HEK293 (cell line): ENCODE measurements around the gene MCF2L.

Experiments
- CTCF ChIA-PET: fragments of 350-600 bp; formaldehyde crosslinking; extraction: SDS; loops from one replicate; lab custom pipeline; 2021; ENCODE audit warnings: antibody characterized with exemption; lab: Yijun Ruan, JAX
- POLR2A ChIA-PET: fragments of 300-600 bp; formaldehyde crosslinking; extraction: SDS; loops from one replicate; lab custom pipeline; 2020; ENCODE audit warnings: antibody characterized with exemption, inconsistent platforms; lab: Yijun Ruan, JAX
- H3K27ac ChIP-seq: fragments of 200-500 bp; sonication (Bioruptor generic); 2 replicates; pipeline ENCODE4 v1.5.1; 2014; ENCODE audit warnings: low read depth, low read length, control low read depth, inconsistent platforms; ENCODE audit errors: extremely low read depth
- H3K36me3 ChIP-seq, 2 experiments: fragments of 200-500 bp in 1 of 2; sonication (Bioruptor generic) in 1 of 2; 1 replicate in 1 of 2; 2 replicates in 1 of 2; pipeline ENCODE4 v1.5.1; 2014 to 2017; ENCODE audit warnings: inconsistent platforms in 2 of 2, low read length in 2 of 2; ENCODE audit not compliant: control insufficient read depth in 2 of 2, insufficient read depth in 1 of 2
- H3K4me1 ChIP-seq: fragments of 200-500 bp; sonication (Bioruptor generic); 2 replicates; pipeline ENCODE4 v1.5.1; 2014; ENCODE audit warnings: mild to moderate bottlenecking, low read length, inconsistent platforms; ENCODE audit not compliant: control insufficient read depth, insufficient read depth
- H3K4me3 ChIP-seq: 2 replicates; pipeline ENCODE4 v1.5.1; 2011; ENCODE audit warnings: low read depth, mild to moderate bottlenecking, control low read depth, low read length, moderate library complexity
- H3K9me3 ChIP-seq: fragments of 200-500 bp; sonication (Bioruptor generic); 2 replicates; pipeline ENCODE4 v1.5.1; 2014; ENCODE audit warnings: low read depth, low read length, inconsistent platforms; ENCODE audit not compliant: control insufficient read depth, insufficient read depth
- BCL11B ChIP-seq: fragments of 450-650 bp; formaldehyde crosslinking; IDR thresholded peaks from 2 replicates; pipeline ENCODE4 v1.5.1; 2016; ENCODE audit warnings: low read depth, missing biosample characterization, missing genetic modification characterization
- HIC1 ChIP-seq: fragments of 450-650 bp; formaldehyde crosslinking; IDR thresholded peaks from 2 replicates; pipeline ENCODE4 v1.5.1; 2016; ENCODE audit warnings: missing biosample characterization, missing genetic modification characterization
- HOXD13 ChIP-seq: sonication (generic); formaldehyde crosslinking; IDR thresholded peaks from 2 replicates; pipeline ENCODE4 v1.8.0; 2022; ENCODE audit warnings: missing genetic modification reagents, borderline replicate concordance
- KLF8 ChIP-seq: fragments of 450-650 bp; formaldehyde crosslinking; IDR thresholded peaks from 2 replicates; pipeline ENCODE4 v1.5.1; 2016; ENCODE audit warnings: missing biosample characterization, missing genetic modification characterization
- KLF9 ChIP-seq: fragments of 450-650 bp; formaldehyde crosslinking; IDR thresholded peaks from 2 replicates; pipeline ENCODE4 v1.5.1; 2016; ENCODE audit warnings: missing biosample characterization, missing genetic modification characterization, low read depth
- SCRT2 ChIP-seq: fragments of 450-650 bp; formaldehyde crosslinking; IDR thresholded peaks from 2 replicates; pipeline ENCODE4 v1.5.1; 2016; ENCODE audit warnings: missing biosample characterization, missing genetic modification characterization
- YY2 ChIP-seq: fragments of 450-650 bp; formaldehyde crosslinking; IDR thresholded peaks from 2 replicates; pipeline ENCODE4 v1.5.1; 2016; ENCODE audit warnings: missing biosample characterization, missing genetic modification characterization
- ZBTB17 ChIP-seq: fragments of 450-650 bp; formaldehyde crosslinking; IDR thresholded peaks from 2 replicates; pipeline ENCODE4 v1.5.1; 2016; ENCODE audit warnings: missing biosample characterization, missing genetic modification characterization
- ZBTB20 ChIP-seq: fragments of 450-650 bp; formaldehyde crosslinking; IDR thresholded peaks from 2 replicates; pipeline ENCODE4 v1.5.1; 2016; ENCODE audit warnings: missing biosample characterization, missing genetic modification characterization
- ZNF10 ChIP-seq: fragments of 450-650 bp; formaldehyde crosslinking; IDR thresholded peaks from 2 replicates; pipeline ENCODE4 v1.5.1; 2017; ENCODE audit warnings: missing biosample characterization, missing genetic modification characterization
- ZNF121 ChIP-seq: fragments of 450-650 bp; formaldehyde crosslinking; IDR thresholded peaks from 2 replicates; pipeline ENCODE4 v1.5.1; 2016; ENCODE audit warnings: missing biosample characterization, missing genetic modification characterization
- ZNF280C ChIP-seq: fragments of 450-650 bp; formaldehyde crosslinking; IDR thresholded peaks from 2 replicates; pipeline ENCODE4 v1.5.1; 2016; ENCODE audit warnings: missing biosample characterization, missing genetic modification characterization
- ZNF473 ChIP-seq: fragments of 450-650 bp; formaldehyde crosslinking; IDR thresholded peaks from 2 replicates; pipeline ENCODE4 v1.5.1; 2017; ENCODE audit warnings: missing biosample characterization, missing genetic modification characterization
- ZNF518A ChIP-seq: fragments of 450-650 bp; formaldehyde crosslinking; conservative IDR thresholded peaks from 2 replicates; pipeline ENCODE4 v1.5.1; 2016; ENCODE audit warnings: low read depth, missing biosample characterization, missing genetic modification characterization
- ZNF529 ChIP-seq: fragments of 450-650 bp; formaldehyde crosslinking; IDR thresholded peaks from 2 replicates; pipeline ENCODE4 v1.5.1; 2017; ENCODE audit warnings: missing genetic modification characterization, missing biosample characterization; ENCODE audit not compliant: insufficient replicate concordance
- ZNF530 ChIP-seq: fragments of 450-650 bp; formaldehyde crosslinking; IDR thresholded peaks from 2 replicates; pipeline ENCODE4 v1.5.1; 2016; ENCODE audit warnings: low read depth, missing biosample characterization, missing genetic modification characterization
- ZNF792 ChIP-seq: fragments of 450-650 bp; formaldehyde crosslinking; IDR thresholded peaks from 2 replicates; pipeline ENCODE4 v1.5.1; 2016; ENCODE audit warnings: missing biosample characterization, missing genetic modification characterization
- TF ChIP-seq, protein P1 (sequence below): fragments of 450-650 bp; formaldehyde crosslinking; optimal IDR thresholded peaks from 2 replicates; pipeline ENCODE3; 2016; ENCODE audit warnings: missing biosample characterization, mild to moderate bottlenecking, missing genetic modification characterization

The MCF2L gene

DNA sequence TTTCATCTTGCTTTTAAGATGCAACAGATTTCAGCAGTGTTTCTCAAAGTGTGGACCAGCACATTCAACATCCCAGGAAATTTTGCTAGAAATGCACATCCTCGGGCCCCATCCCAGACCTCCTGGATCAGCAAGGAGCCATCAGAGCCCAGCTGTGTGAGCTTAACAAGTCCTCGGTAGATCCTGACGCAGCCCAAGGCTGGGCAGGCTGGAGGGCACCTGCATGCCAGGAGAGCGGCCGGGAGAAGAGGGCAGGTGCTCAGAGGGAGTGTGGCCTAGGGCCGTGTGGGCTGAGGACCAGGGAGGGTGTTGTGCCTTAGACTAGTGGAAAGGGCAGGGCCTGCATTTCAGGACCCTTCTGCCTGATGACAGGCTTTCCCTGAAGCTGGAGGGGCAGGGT is 2.2 kb upstream of the MCF2L start:
- POLR2A ChIA-PET: no interaction called here
- CTCF ChIA-PET: no interaction called here
- Histone ChIP-seq H3K4me3 (no peak overlapping the region), H3K27ac (no peak overlapping the region), H3K9me3 (no peaks in the 10 kb centered on the region), H3K36me3 (no peaks in the 10 kb centered on the region), H3K4me1 (peaks cover 8% of the 10 kb centered on the region)
- TF ChIP-seq ZNF280C (tag by site-specific recombination) (no peak), ZNF121 (no peak), KLF8 (tag by site-specific recombination) (no peak), ZNF10 (no peak), ZNF792 (tag by site-specific recombination) (no peak), ZNF473 (no peak)

GRCh38 chr13:112967686-112968379 is 1.2 kb upstream of the MCF2L start:
- Histone ChIP-seq H3K4me3 (peak overlapping the region; percentile 65), H3K4me1 (peaks cover 8% of the 10 kb centered on the region), H3K36me3 (no peaks in the 10 kb centered on the region), H3K27ac (no peak overlapping the region), H3K9me3 (no peaks in the 10 kb centered on the region)
- ChIA-PET POLR2A (interaction anchor here (0.6 to 1.0 kb wide), 2 partner anchors 34 to 53 kb away, joined by 3 read pairs; no protein-coding TSS in a partner anchor), CTCF (interaction anchor here (0.6 kb wide), 1 partner anchor 63 kb away, joined by 4 read pairs; no protein-coding TSS in a partner anchor)
- TF ChIP-seq BCL11B (no peak), HOXD13 (no peak), ZNF121 (peak; percentile 94)

GRCh38 chr13:112968380-112968909 is 569 bp upstream of the MCF2L start:
- ChIA-PET CTCF (interaction anchor here (0.6 kb wide), 1 partner anchor 62 kb away, joined by 4 read pairs; no protein-coding TSS in a partner anchor), POLR2A (interaction anchor here (0.6 to 1.0 kb wide), 2 partner anchors 33 to 52 kb away, joined by 3 read pairs; no protein-coding TSS in a partner anchor)
- H3K27ac ChIP-seq: no peak overlapping the region; the same call in 1 of the 2 replicates
- no peaks in the 10 kb centered on the region for H3K36me3 ChIP-seq
- peaks cover 8% of the 10 kb centered on the region for H3K4me1 ChIP-seq
- no peaks in the 10 kb centered on the region for H3K9me3 ChIP-seq
- H3K4me3 ChIP-seq: peak overlapping the region; percentile 65
- TF ChIP-seq ZNF518A (tag by site-specific recombination): no peak
- TF ChIP-seq YY2 (tag by site-specific recombination): 0 out of 2 replicates have a peak, but pooled peaks have one; percentile 17
- TF ChIP-seq ZBTB20: 0 out of 2 replicates have a peak, but pooled peaks have one; percentile 20
- TF ChIP-seq HIC1 (tag by site-specific recombination): peak; percentile 63; the same call in 1 of the 2 replicates
- no peak for TF ChIP-seq ZNF530 (tag by site-specific recombination)
- TF ChIP-seq, protein P1, sequence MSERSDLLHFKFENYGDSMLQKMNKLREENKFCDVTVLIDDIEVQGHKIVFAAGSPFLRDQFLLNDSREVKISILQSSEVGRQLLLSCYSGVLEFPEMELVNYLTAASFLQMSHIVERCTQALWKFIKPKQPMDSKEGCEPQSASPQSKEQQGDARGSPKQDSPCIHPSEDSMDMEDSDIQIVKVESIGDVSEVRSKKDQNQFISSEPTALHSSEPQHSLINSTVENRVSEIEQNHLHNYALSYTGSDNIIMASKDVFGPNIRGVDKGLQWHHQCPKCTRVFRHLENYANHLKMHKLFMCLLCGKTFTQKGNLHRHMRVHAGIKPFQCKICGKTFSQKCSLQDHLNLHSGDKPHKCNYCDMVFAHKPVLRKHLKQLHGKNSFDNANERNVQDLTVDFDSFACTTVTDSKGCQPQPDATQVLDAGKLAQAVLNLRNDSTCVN (tag by site-specific recombination): peak; percentile 61
- TF ChIP-seq ZNF529 (tag by site-specific recombination): no peak
- peak; percentile 50; the same call in 1 of the 2 replicates for TF ChIP-seq ZBTB17
- TF ChIP-seq SCRT2: peak; percentile 51
- peak; percentile 13; the same call in 1 of the 2 replicates for TF ChIP-seq KLF9 (tag by site-specific recombination)
